ENCODE measurements around the gene FAAP24.

DNA sequence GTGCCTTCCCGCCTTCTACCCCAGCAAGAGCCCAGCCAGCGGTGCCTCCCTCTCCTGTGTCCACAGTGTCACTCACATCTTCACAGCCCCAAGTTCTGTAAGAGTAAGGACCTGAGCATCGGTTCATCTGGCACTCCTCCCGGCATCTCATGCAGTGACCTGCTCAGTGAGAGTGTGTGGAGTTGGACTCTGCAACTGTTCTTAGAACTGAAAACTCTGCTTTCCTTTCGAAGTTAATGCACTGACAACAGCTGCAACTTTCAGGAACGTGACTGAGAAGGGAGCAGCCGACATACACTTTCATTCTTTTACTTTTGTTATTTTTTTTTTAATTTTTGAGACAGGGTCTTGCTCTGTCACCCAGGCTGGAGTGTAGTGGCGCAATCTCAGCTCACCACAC, 41.5 kb upstream of the FAAP24 start:
- no peak for TF ChIP-seq CTCF (IDR thresholded peaks at IDR 0.05; ENCODE audit: low read depth, low read length, poor library complexity, severe bottlenecking)
- no peak for TF ChIP-seq EZH2phosphoT487 (IDR thresholded peaks at IDR 0.05; ENCODE audit: borderline replicate concordance, low read length)
